HepG2 (cell line): ENCODE measurements around the gene WWC2. TPM values are rescaled to one million over a fixed set of nuclear protein-coding genes. Genes with fewer than 3 reads are reported as not detected.

Source experiments
- ATAC-seq: fragments of 200-7000 bp; cut with Tn5 transposase; 3 replicates; pipeline ENCODE4 v1.9.1; 2020; ENCODE audit warnings: mild to moderate bottlenecking, moderate library complexity
- BruUV-seq: library from RNA; stranded (reverse); fragments of 400-500 nt; replicated peaks from 2 replicates; lab custom pipeline; 2021; lab: Mats Ljungman, UMichigan
- CTCF ChIA-PET: fragments of 300-600 bp; formaldehyde crosslinking; extraction: SDS; loops from one replicate; lab custom pipeline; 2021; ENCODE audit warnings: low total read pairs, inconsistent platforms, low intra/inter-chr PET ratio; lab: Yijun Ruan, JAX
- POLR2A ChIA-PET: fragments of 350-600 bp; sonication (Branson Sonifier 250); formaldehyde crosslinking; loops from one replicate; lab custom pipeline; 2020; ENCODE audit warnings: antibody characterized with exemption, inconsistent platforms; lab: Yijun Ruan, JAX
- DNase-seq: peaks from one replicate; pipeline ENCODE4 v3.0.0-alpha.2; 2015; ENCODE audit warnings: low spot score
- FAIRE-seq: peaks from 3 replicates; lab custom pipeline; 2011; peaks lifted over from hg19 to GRCh38; lab: Jason Lieb, UNC
- H2AFZ ChIP-seq: one replicate; pipeline ENCODE4 v1.6.1; 2011; ENCODE audit warnings: low read length, inconsistent platforms
- H3K27ac ChIP-seq: fragments of 300-600 bp; 3 replicates; pipeline ENCODE4 v1.8.0; 2011; ENCODE audit warnings: mixed run types, mild to moderate bottlenecking, mixed read lengths, low read length, inconsistent platforms; ENCODE audit not compliant: insufficient read depth; ENCODE audit errors: extremely low read length
- H3K27me3 ChIP-seq, 2 experiments: fragments of 200-600 bp in 1 of 2; 2 replicates in 1 of 2; 3 replicates in 1 of 2; pipeline versions ENCODE4 v1.6.0 to v1.8.0; 2011; ENCODE audit warnings: low read length in 2 of 2, mild to moderate bottlenecking in 2 of 2, moderate library complexity in 2 of 2, inconsistent platforms in 1 of 2; ENCODE audit not compliant: insufficient read depth in 2 of 2, control insufficient read depth in 1 of 2
- H3K36me3 ChIP-seq, 2 experiments: fragments of 200-600 bp in 1 of 2; replicated peaks in 1 of 2; 2 replicates in 1 of 2; 3 replicates in 1 of 2; pipeline versions ENCODE4 v1.5.1 to v1.8.0; 2011; ENCODE audit warnings: low read length in 2 of 2, inconsistent platforms in 1 of 2; ENCODE audit not compliant: insufficient read depth in 2 of 2, control insufficient read depth in 1 of 2
- H3K4me1 ChIP-seq: 2 replicates; pipeline ENCODE4 v1.5.1; 2012; ENCODE audit warnings: low read length, inconsistent platforms; ENCODE audit not compliant: insufficient read depth
- H3K4me2 ChIP-seq: 2 replicates; pipeline ENCODE4 v1.6.0; 2011; ENCODE audit warnings: low read depth, low read length, inconsistent platforms
- H3K4me3 ChIP-seq, 3 experiments: fragments of 200-600 bp in 1 of 3; sonication (generic), shearing (Covaris generic) in 1 of 3; replicated peaks in 1 of 3; 2 replicates each; pipeline ENCODE4 v1.5.1; 2011 to 2016; ENCODE audit warnings: low read length in 3 of 3, inconsistent platforms in 2 of 3, low read depth in 2 of 3, mild to moderate bottlenecking in 2 of 3, control low read depth in 1 of 3, mixed read lengths in 1 of 3; ENCODE audit not compliant: insufficient read depth in 1 of 3
- H3K79me2 ChIP-seq: one replicate; pipeline ENCODE4 v1.6.1; 2011; ENCODE audit warnings: low read length, inconsistent platforms; ENCODE audit not compliant: insufficient read depth
- H3K9ac ChIP-seq: 2 replicates; pipeline ENCODE4 v1.6.0; 2011; ENCODE audit warnings: mild to moderate bottlenecking, low read depth, low read length, inconsistent platforms; ENCODE audit not compliant: insufficient read depth
- H3K9me3 ChIP-seq: 2 replicates; pipeline ENCODE4 v1.5.1; 2012; ENCODE audit warnings: mild to moderate bottlenecking, low read length
- H4K20me1 ChIP-seq: 2 replicates; pipeline ENCODE4 v1.6.0; 2011; ENCODE audit warnings: inconsistent platforms, mild to moderate bottlenecking, low read length, moderate library complexity; ENCODE audit not compliant: insufficient read depth
- ARNT ChIP-seq: fragments of 450-650 bp; IDR thresholded peaks from 2 replicates; pipeline ENCODE4 v1.6.1; 2017
- CREM ChIP-seq, 2 experiments: sonication (generic) in 1 of 2; formaldehyde crosslinking in 1 of 2; IDR thresholded peaks; 2 replicates each; pipeline versions ENCODE4 v1.4.0 to v1.6.1; 2016 to 2020; ENCODE audit warnings: antibody characterized with exemption in 1 of 2, mild to moderate bottlenecking in 1 of 2, missing genetic modification reagents in 1 of 2
- EZH2 ChIP-seq: conservative IDR thresholded peaks from 2 replicates; pipeline ENCODE4 v1.6.1; 2012; ENCODE audit warnings: mild to moderate bottlenecking, low read depth, low read length, moderate library complexity
- GATAD2A ChIP-seq: IDR thresholded peaks from 2 replicates; pipeline ENCODE4 v1.6.1; 2016
- GFI1 ChIP-seq: sonication (generic); formaldehyde crosslinking; IDR thresholded peaks from 2 replicates; pipeline ENCODE4 v1.5.0; 2020; ENCODE audit warnings: missing genetic modification reagents, mild to moderate bottlenecking, borderline replicate concordance
- HMG20A ChIP-seq: IDR thresholded peaks from 2 replicates; pipeline ENCODE4 v1.6.1; 2016; ENCODE audit warnings: borderline replicate concordance
- NR3C1 ChIP-seq: sonication (generic); formaldehyde crosslinking; IDR thresholded peaks from 2 replicates; pipeline ENCODE4 v1.4.0; 2020; ENCODE audit warnings: missing genetic modification reagents
- PHF8 ChIP-seq: sonication (generic); formaldehyde crosslinking; IDR thresholded peaks from 2 replicates; pipeline ENCODE4 v1.5.0; 2020; ENCODE audit warnings: missing genetic modification reagents
- REPIN1 ChIP-seq: sonication (generic); formaldehyde crosslinking; IDR thresholded peaks from 2 replicates; pipeline ENCODE4 v1.8.0; 2022; ENCODE audit warnings: missing genetic modification reagents, low read depth, mild to moderate bottlenecking, borderline replicate concordance
- STAT5B ChIP-seq: sonication (generic); formaldehyde crosslinking; IDR thresholded peaks from 2 replicates; pipeline ENCODE4 v1.4.0; 2020; ENCODE audit warnings: missing genetic modification reagents
- TAF1 ChIP-seq: sonication (generic); formaldehyde crosslinking; IDR thresholded peaks from 2 replicates; pipeline ENCODE4 v1.4.0; 2020; ENCODE audit warnings: missing genetic modification reagents
- TBP ChIP-seq: sonication (generic); formaldehyde crosslinking; IDR thresholded peaks from 2 replicates; pipeline ENCODE4 v1.5.0; 2020; ENCODE audit warnings: missing genetic modification reagents
- TOPORS ChIP-seq: sonication (generic); formaldehyde crosslinking; IDR thresholded peaks from 2 replicates; pipeline ENCODE4 v1.8.0; 2023; ENCODE audit warnings: mild to moderate bottlenecking, missing genetic modification reagents
- ZFYVE20 ChIP-seq: sonication (generic); formaldehyde crosslinking; IDR thresholded peaks from 2 replicates; pipeline ENCODE4 v1.8.0; 2023; ENCODE audit warnings: low read depth, mild to moderate bottlenecking, moderate library complexity, missing genetic modification reagents, borderline replicate concordance
- ZNF17 ChIP-seq: sonication (generic); formaldehyde crosslinking; IDR thresholded peaks from 2 replicates; pipeline ENCODE4 v1.5.0; 2020; ENCODE audit warnings: mild to moderate bottlenecking, missing genetic modification reagents
- ZNF432 ChIP-seq: sonication (generic); formaldehyde crosslinking; IDR thresholded peaks from 2 replicates; pipeline ENCODE4 v1.5.0; 2020; ENCODE audit warnings: missing genetic modification reagents, mild to moderate bottlenecking, borderline replicate concordance
- ZNF547 ChIP-seq: sonication (generic); formaldehyde crosslinking; IDR thresholded peaks from 2 replicates; pipeline ENCODE4 v1.5.1; 2020; ENCODE audit warnings: mild to moderate bottlenecking, missing genetic modification reagents
- ZNF75D ChIP-seq: sonication (generic); formaldehyde crosslinking; IDR thresholded peaks from 2 replicates; pipeline ENCODE4 v1.8.1; 2023; ENCODE audit warnings: missing genetic modification reagents, mild to moderate bottlenecking, borderline replicate concordance
- WGBS: methylation state at CpG from one replicate; pipeline ENCODE4 v1.1.6; 2017; ENCODE audit warnings: low lambda C conversion rate; 5-methylcytosine and 5-hydroxymethylcytosine counted together
- in situ Hi-C: cut with HindIII; loops from 2 replicates; pipeline ENCODE4 v1.10.0; 2017; ENCODE audit warnings: low pct_unique_long_range_greater_than_20kb; ENCODE audit not compliant: extremely low pct_ligation_motif_present
- intact Hi-C: fragments of 100-400 bp; cut with micrococcal nuclease; formaldehyde crosslinking; loops from one replicate; pipeline ENCODE4 v1.10.0; 2022; ENCODE audit not compliant: unreplicated experiment
- polyA plus RNA-seq, 8 experiments: library from polyadenylated mRNA; depleted of rRNA in 3 of 8; stranded (reverse) in 7 of 8; unstranded in 1 of 8; fragments of >200 nt; fragmentation: Illumina TruSeq in 4 of 8; extraction: Trizol in 4 of 8; gene quantifications; 2 replicates each; pipeline versions ENCODE4 v1.2.1 to v1.2.3, GENCODE V29; 2011 to 2016; ENCODE audit warnings: low read depth in 4 of 8, missing spikeins in 1 of 8, mixed read lengths in 1 of 8; ENCODE audit not compliant: insufficient read depth in 1 of 8
- total RNA-seq, 5 experiments: library from RNA; depleted of rRNA; stranded (reverse); fragments of >200 nt; fragmentation: Illumina TruSeq; extraction: Trizol; gene quantifications; 2 replicates each; pipeline ENCODE4 v1.2.3, GENCODE V29; 2016; ENCODE audit warnings: low read depth in 1 of 5
- TF ChIP-seq, protein P1 (sequence below): sonication (generic); formaldehyde crosslinking; IDR thresholded peaks from 2 replicates; pipeline ENCODE4 v1.4.0; 2020; ENCODE audit warnings: missing genetic modification reagents, borderline replicate concordance
- TF ChIP-seq, protein P2 (sequence below): sonication (generic); formaldehyde crosslinking; IDR thresholded peaks from 2 replicates; pipeline ENCODE4; 2020; ENCODE audit warnings: missing genetic modification reagents, mild to moderate bottlenecking, borderline replicate concordance

WWC2 gene
- total and polyA plus RNA-seq, 2 of the 13 experiments (the other 11 are each of a cell fraction or from before 2014, with no cell fraction given) = 40.0 to 50.1 TPM

DNA sequence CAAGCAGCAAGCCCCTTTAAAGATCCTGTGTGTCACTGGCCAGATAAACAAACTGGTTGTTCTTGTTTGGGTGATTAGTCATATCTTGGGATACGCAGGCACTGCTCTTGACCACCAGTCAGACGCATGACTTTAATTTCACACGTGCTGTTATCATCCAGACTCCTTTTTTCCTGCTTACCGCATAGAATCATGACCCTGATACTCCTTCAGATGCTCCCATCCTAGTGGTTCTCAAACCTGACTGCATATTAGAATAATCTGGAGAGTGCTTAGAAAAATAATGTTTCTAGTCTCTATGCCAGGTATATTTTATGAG is 142.2 kb downstream of the WWC2 start (continued):
- TF ChIP-seq, protein P1, sequence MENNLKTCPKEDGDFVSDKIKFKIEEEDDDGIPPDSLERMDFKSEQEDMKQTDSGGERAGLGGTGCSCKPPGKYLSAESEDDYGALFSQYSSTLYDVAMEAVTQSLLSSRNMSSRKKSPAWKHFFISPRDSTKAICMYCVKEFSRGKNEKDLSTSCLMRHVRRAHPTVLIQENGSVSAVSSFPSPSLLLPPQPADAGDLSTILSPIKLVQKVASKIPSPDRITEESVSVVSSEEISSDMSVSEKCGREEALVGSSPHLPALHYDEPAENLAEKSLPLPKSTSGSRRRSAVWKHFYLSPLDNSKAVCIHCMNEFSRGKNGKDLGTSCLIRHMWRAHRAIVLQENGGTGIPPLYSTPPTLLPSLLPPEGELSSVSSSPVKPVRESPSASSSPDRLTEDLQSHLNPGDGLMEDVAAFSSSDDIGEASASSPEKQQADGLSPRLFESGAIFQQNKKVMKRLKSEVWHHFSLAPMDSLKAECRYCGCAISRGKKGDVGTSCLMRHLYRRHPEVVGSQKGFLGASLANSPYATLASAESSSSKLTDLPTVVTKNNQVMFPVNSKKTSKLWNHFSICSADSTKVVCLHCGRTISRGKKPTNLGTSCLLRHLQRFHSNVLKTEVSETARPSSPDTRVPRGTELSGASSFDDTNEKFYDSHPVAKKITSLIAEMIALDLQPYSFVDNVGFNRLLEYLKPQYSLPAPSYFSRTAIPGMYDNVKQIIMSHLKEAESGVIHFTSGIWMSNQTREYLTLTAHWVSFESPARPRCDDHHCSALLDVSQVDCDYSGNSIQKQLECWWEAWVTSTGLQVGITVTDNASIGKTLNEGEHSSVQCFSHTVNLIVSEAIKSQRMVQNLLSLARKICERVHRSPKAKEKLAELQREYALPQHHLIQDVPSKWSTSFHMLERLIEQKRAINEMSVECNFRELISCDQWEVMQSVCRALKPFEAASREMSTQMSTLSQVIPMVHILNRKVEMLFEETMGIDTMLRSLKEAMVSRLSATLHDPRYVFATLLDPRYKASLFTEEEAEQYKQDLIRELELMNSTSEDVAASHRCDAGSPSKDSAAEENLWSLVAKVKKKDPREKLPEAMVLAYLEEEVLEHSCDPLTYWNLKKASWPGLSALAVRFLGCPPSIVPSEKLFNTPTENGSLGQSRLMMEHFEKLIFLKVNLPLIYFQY (CRISPR knock-in tag) = no peak
- TF ChIP-seq STAT5B (CRISPR knock-in tag) (no peak), TAF1 (CRISPR knock-in tag) (no peak), NR3C1 (no peak), ZFYVE20 (CRISPR knock-in tag) (no peak), PHF8 (CRISPR knock-in tag) (no peak)
- TF ChIP-seq, all 625 proteins: peak for 0

DNA sequence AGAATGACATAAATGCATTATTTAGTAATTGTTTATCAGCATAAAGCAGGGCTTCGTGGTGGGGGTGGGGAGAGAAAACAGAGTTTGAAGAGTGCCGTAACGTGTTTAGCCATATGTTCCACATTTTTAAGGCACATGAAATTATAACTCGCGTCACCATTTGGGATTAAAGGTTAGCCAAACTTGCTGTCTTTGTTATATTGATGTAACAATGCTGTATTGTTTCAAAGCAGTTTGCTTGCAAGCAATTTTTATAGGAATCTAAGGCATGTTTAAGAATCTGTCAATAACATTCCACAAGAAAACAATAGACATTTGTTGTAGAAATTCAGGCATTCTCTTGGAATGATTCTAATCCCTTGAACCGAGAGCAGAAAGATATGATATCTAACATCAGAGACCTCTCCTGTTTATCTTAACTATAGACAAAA is 142.7 kb downstream of the WWC2 start:
- intact Hi-C loops = no loop called here
- no peak overlapping the region for H2AFZ ChIP-seq
- H3K9ac ChIP-seq = peak overlapping the region; percentile 25
- 46% methylated on average over 6 of the region's 6 CpGs for WGBS
- H3K4me2 ChIP-seq = no peak overlapping the region
- H3K79me2 ChIP-seq = no peaks in the 10 kb centered on the region
- peaks cover 21 to 58% of the 10 kb centered on the region in 2 experiments for H3K36me3 ChIP-seq
- in situ Hi-C loops = no loop called here
- no peaks in the 10 kb centered on the region for H4K20me1 ChIP-seq
- ATAC-seq (peak; percentile 67), DNase-seq (peak; percentile 85), FAIRE-seq (no peak)
- no peaks in the 10 kb centered on the region for H3K27me3 ChIP-seq
- POLR2A ChIA-PET = interaction anchor here (1.2 kb wide), 1 partner anchor 161 kb away, joined by 3 read pairs; no protein-coding TSS in a partner anchor
- peaks cover 41% of the 10 kb centered on the region for H3K4me1 ChIP-seq
- BruUV-seq = TSS peak; percentile 6
- CTCF ChIA-PET = no interaction called here
- no peak overlapping the region for H3K4me3 ChIP-seq
- peak overlapping the region; percentile 70 for H3K27ac ChIP-seq
- no peaks in the 10 kb centered on the region; the same call in 1 of the 2 replicates for H3K9me3 ChIP-seq
- TF ChIP-seq ZNF547 (CRISPR knock-in tag) = no peak
- TF ChIP-seq CREM (IDR thresholded peaks at IDR 0.05) = peak; percentile 26; the same call in 1 of the 2 replicates
- no peak for TF ChIP-seq CREM (CRISPR knock-in tag; IDR thresholded peaks at IDR 0.05)
- no peak for TF ChIP-seq ZNF75D
- no peak for TF ChIP-seq REPIN1 (CRISPR knock-in tag)
- TF ChIP-seq, protein P2, sequence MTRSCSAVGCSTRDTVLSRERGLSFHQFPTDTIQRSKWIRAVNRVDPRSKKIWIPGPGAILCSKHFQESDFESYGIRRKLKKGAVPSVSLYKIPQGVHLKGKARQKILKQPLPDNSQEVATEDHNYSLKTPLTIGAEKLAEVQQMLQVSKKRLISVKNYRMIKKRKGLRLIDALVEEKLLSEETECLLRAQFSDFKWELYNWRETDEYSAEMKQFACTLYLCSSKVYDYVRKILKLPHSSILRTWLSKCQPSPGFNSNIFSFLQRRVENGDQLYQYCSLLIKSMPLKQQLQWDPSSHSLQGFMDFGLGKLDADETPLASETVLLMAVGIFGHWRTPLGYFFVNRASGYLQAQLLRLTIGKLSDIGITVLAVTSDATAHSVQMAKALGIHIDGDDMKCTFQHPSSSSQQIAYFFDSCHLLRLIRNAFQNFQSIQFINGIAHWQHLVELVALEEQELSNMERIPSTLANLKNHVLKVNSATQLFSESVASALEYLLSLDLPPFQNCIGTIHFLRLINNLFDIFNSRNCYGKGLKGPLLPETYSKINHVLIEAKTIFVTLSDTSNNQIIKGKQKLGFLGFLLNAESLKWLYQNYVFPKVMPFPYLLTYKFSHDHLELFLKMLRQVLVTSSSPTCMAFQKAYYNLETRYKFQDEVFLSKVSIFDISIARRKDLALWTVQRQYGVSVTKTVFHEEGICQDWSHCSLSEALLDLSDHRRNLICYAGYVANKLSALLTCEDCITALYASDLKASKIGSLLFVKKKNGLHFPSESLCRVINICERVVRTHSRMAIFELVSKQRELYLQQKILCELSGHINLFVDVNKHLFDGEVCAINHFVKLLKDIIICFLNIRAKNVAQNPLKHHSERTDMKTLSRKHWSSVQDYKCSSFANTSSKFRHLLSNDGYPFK = no peak
- TF ChIP-seq ZNF432 (CRISPR knock-in tag) = no peak
- TF ChIP-seq GFI1 (CRISPR knock-in tag) = no peak
- TF ChIP-seq ZNF17 = no peak
- TF ChIP-seq ARNT = no peak
- no peak for TF ChIP-seq EZH2
- no peak for TF ChIP-seq TBP (CRISPR knock-in tag)
- TF ChIP-seq GATAD2A (CRISPR knock-in tag) = peak; percentile 58
- TF ChIP-seq TOPORS = no peak
- TF ChIP-seq HMG20A (CRISPR knock-in tag) = 0 out of 2 replicates have a peak, but pooled peaks have one; percentile 16
